PFSK-1 (cell line): ENCODE results near the gene HPRT1.

Experiments used
- FOXP2 ChIP-seq: optimal IDR thresholded peaks from 2 replicates; pipeline ENCODE3; 2011; ENCODE audit warnings: borderline replicate concordance, control low read depth, inconsistent platforms; ENCODE audit not compliant: insufficient read depth; ENCODE audit errors: extremely low read length, extremely low read depth
- POLR2AphosphoS5 ChIP-seq: IDR thresholded peaks from 2 replicates; pipeline ENCODE4 v1.6.1; 2012; ENCODE audit warnings: low read depth, mild to moderate bottlenecking, control low read depth, low read length, moderate library complexity
- REST ChIP-seq, 2 experiments: IDR thresholded peaks; 2 replicates each; pipeline versions ENCODE4 v1.6.1 to v1.8.0; 2011 to 2012; ENCODE audit warnings: low read depth in 2 of 2, low read length in 2 of 2, control low read depth in 1 of 2, inconsistent platforms in 1 of 2, mild to moderate bottlenecking in 1 of 2, moderate library complexity in 1 of 2; ENCODE audit not compliant: insufficient read depth in 1 of 2
- SIN3A ChIP-seq: IDR thresholded peaks from 2 replicates; pipeline ENCODE4 v1.6.1; 2012; ENCODE audit warnings: mild to moderate bottlenecking, low read length, moderate library complexity, borderline replicate concordance; ENCODE audit not compliant: insufficient read depth
- TAF1 ChIP-seq: IDR thresholded peaks from 2 replicates; pipeline ENCODE4 v1.6.1; 2012; ENCODE audit warnings: low read length, control low read depth, borderline replicate concordance; ENCODE audit not compliant: insufficient read depth

Gene HPRT1

GRCh38 chrX:134533952-134534351, 74.0 kb downstream of the HPRT1 start:
- TF ChIP-seq TAF1, result no peak
- TF ChIP-seq REST (IDR thresholded peaks at IDR 0.05; ENCODE audit: insufficient read depth in 1 of 2, low read depth in 2 of 2, low read length in 2 of 2), result no peak
- no peak for TF ChIP-seq FOXP2
- TF ChIP-seq POLR2AphosphoS5, result no peak
- no peak for TF ChIP-seq SIN3A

GRCh38 chrX:134537179-134537955, 77.4 kb downstream of the HPRT1 start:
- no peak for TF ChIP-seq POLR2AphosphoS5
- TF ChIP-seq REST (IDR thresholded peaks at IDR 0.05; ENCODE audit: insufficient read depth in 1 of 2, low read depth in 2 of 2, low read length in 2 of 2), result no peak
- TF ChIP-seq FOXP2, result no peak
- TF ChIP-seq SIN3A, result no peak
- no peak for TF ChIP-seq TAF1

- TF ChIP-seq FOXP2 (no peak), SIN3A (no peak), REST (IDR thresholded peaks at IDR 0.05; ENCODE audit: insufficient read depth in 1 of 2, low read depth in 2 of 2, low read length in 2 of 2) (no peak), TAF1 (no peak), POLR2AphosphoS5 (no peak)
Measured at GRCh38 chrX:134538316-134538715, 78.4 kb downstream of the HPRT1 start.

- no peak for TF ChIP-seq TAF1
- TF ChIP-seq FOXP2, result no peak
- TF ChIP-seq SIN3A, result no peak
- TF ChIP-seq REST (IDR thresholded peaks at IDR 0.05; ENCODE audit: insufficient read depth in 1 of 2, low read depth in 2 of 2, low read length in 2 of 2), result no peak
- no peak for TF ChIP-seq POLR2AphosphoS5
Measured at GRCh38 chrX:134541906-134542305, 81.9 kb downstream of the HPRT1 start.
